IPS-NIHi7 (cell line): ENCODE results near the gene HSPG2.

Source experiments
- DNase-seq: peaks from one replicate; pipeline ENCODE4 v3.0.0; 2012; ENCODE audit warnings: mixed read lengths; ENCODE audit errors: extremely low spot score

Gene HSPG2

GRCh38 chr1:21879928-21880618, 57.0 kb downstream of the HSPG2 start:
- no peak for DNase-seq

GRCh38 chr1:21878840-21879478, 58.2 kb downstream of the HSPG2 start:
- DNase-seq: no peak

DNA sequence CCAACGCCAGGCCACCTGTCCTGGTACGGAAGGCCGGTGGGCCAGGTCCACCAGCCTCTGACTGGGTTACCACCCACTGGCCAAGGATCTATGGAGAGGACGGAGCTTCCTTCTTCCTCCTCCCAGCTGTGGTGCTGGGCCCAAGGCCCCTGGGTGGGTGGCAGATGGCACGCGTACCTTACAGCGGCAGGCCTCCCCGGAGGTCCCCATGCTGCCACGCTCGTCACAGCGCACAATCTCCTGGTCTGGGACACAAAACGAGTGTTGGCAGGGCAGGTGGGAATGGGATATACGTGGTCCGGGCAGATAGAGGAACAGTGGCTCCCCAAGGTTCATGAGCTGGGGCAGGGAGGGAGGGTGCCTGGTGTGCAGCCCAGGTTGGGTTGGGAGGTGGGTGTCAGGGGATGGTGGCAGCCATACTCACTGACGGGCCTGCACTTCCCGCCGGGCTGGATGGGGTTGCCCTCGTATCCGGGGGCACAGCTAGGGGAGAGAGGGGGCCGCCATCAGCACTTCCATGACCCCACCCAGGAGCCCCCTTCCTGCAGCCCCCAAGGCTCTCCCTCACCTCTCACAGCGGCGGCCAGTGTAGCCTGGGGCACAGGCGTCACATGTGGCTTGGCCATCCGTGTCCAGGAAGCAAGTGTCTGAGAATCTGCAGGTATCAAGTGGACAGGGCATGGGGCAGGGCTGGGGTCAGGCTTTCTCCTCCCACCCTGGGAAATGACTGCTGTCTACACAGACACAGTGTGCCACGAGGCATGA, 58.9 kb downstream of the HSPG2 start:
- DNase-seq: no peak

- no peak for DNase-seq
Observed at GRCh38 chr1:21876267-21876666, 60.8 kb downstream of the HSPG2 start.

DNA sequence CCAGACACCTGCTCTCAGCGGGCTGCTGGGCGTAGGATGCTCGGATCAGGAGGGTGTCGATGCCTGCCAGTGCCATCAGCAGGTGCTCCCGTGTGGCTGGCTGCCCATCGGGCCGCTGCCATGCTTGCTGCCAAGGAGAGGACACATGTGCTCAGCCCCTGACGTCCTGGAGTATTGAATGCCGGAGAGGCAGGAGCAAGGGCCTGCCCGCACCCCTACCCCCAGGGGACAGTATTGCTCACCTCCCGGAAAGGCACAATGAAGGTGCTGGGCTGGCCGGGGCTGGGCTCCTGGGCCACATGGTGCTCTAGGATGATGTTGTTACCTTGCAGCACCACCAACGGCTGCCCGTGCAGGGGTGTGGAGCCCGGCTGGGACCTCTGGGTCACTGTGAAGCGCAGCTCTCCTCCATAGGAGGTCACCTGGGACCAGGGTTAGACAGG, 61.5 kb downstream of the HSPG2 start:
- DNase-seq: no peak

- DNase-seq: no peak
Observed at GRCh38 chr1:21874778-21875547, 62.1 kb downstream of the HSPG2 start.

DNA sequence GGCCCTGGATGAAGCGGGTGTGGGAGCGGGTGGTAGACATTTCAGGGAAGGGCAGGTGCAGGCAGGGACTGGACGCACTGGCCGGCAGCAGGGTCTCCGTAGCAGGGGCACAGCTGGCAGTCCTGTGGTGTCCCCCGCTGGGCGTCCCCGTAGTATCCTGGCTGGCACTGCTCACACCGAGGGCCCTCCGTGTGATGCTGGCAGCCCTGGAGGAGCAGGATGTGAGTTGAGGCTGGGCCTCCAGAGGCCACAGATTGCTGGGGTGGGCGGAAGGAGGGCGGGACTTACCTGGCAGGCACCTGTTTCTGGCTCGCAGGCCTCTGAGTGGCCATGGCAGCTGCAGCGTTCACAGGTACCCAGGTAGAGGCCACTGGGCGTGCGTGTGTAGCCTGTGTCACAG, 62.8 kb downstream of the HSPG2 start:
- no peak for DNase-seq

- no peak for DNase-seq
Observed at GRCh38 chr1:21873761-21874160, 63.3 kb downstream of the HSPG2 start.

- no peak for DNase-seq
Observed at GRCh38 chr1:21873174-21873573, 63.9 kb downstream of the HSPG2 start.

DNA sequence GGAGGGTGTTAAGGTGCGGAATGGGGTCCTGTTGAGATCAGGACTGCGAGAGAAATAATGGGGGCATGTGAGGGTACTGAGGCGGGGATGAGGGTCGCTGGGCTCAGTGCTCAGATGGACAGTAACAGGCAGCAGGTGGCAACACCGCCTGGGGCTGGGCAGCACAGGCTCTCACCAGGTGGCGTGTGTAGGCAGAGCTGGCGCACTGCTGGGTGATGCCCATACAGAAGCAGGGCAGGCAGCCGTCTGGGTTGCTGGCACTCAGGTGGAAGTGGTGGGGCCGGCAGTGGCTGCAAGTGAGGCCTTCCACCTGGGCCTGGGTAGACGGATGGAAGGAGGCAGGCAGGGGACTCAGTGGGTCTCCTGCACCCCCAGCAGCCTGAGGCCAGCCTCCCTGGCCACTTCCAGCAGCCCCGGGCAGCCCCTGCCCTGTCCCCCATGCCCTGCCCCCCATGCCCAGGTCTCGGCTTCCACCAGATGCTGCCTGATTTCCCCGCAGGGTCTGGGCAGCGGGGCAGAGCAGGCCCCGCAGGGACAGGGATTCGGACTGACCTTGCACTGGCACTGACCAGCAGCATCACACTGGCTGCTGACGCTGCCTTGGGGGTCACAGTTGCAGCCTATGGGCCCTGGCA, 64.5 kb downstream of the HSPG2 start:
- DNase-seq: no peak

GRCh38 chr1:21871943-21872342, 65.2 kb downstream of the HSPG2 start:
- no peak for DNase-seq

- no peak for DNase-seq
Observed at GRCh38 chr1:21870611-21871010, 66.5 kb downstream of the HSPG2 start.

DNA sequence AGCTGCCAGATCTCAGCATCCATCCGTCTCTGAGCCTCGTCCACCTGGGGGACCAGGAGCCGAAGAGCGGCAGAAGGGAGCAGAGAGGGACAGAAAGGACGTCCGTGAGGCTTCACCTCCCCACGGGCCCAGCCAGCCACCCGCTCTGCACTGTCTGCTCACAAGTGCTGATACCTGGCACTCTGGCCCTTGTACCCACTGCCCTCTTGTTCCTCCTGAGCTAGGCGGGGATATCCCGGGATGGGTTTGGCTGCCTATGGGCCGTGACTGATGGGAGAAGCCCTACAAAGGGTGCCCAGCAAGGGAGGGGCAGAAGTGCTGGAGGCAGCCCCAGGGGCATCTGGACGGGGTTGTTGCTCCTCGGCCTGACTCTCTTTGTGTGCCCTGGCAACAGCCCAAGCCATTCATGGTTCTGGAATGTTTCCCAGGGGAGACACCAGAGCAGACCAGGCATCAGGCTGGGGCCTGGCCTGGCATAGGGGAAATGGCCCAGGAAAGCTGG, 67.4 kb downstream of the HSPG2 start:
- DNase-seq: no peak

- no peak for DNase-seq
Observed at GRCh38 chr1:21868941-21869454, 68.1 kb downstream of the HSPG2 start.

DNA sequence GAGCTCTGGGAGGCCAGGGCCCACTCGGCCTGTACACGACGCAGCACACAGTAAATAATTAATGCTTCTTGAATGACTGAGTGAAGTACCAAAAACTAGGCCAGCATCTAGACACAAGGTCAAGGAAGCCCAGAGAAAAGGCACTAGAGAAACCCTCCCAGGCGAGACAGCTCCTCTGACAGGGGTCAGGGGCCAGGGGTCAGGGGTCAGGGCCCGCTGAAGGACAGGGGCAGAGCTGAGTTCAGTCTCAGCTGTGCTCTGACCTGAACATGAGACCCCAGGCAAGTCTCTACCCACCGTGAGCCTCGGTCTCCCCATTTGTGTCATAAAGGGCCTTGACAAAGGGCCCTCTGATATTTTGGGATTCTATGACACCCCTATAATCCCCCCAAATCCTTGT, 68.6 kb downstream of the HSPG2 start:
- DNase-seq: no peak

GRCh38 chr1:21867451-21867996, 69.6 kb downstream of the HSPG2 start:
- DNase-seq: no peak

DNA sequence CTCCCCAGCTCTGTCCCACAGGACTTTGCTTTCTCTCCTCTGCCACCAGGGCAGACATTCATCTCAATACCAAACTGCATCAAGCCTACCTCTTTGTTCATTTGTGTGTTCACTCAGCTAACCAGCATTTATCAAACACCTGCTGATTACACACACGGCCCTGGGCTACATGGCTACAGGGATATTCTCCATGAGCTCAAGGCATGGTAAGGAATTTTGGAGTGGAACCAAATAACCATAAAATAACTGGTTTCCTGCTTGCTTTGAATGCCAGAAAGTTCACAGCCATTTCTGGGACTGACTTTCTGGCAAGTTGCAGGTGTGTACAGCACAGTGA, 70.4 kb downstream of the HSPG2 start:
- DNase-seq: no peak

DNA sequence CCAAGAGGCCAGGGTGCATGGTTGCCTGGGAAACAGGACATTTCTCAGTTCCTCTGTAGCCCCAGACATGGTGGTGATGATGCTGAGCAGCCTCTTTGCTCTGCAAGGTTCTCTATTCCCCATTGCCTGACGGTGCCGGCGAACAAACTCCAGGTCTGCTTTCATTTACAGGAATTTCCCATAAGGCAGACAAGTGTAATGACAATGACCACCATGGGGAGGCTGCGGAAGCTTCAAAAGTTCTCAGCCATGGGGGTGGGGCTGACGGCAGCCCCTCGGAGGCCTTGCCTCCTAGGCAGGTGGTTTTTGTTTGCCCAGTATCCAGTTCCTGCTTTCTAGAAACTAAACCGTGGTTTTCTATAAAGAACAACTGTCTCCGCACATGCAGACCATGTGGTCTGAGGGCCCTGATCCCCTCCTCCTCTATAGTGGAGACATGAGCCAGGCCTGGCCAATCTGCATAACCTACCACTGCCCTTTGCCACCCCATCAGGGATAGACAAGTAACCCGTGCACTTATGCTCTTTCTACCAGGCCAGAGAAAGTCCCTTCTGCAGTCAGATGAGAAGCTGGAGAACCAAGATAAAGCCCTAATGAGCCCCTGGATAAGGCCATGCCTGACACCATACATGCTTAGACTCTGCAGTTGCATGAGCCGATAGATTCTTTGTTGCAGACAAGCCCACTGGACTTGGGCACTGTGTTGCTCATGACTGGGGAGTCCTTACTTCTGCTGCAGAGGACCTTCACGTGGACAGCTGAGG, 71.0 kb downstream of the HSPG2 start:
- DNase-seq: peak; percentile 89

GRCh38 chr1:21865609-21865942, 71.5 kb downstream of the HSPG2 start:
- no peak for DNase-seq

- DNase-seq: no peak
Observed at GRCh38 chr1:21864730-21865129, 72.4 kb downstream of the HSPG2 start.
